H1 (cell line): ENCODE measurements around the gene PC. TPM values are rescaled to one million over a fixed set of nuclear protein-coding genes. Genes with fewer than 3 reads are reported as not detected.

Experiments
- CTCF ChIA-PET: fragments of 300-600 bp; sonication (Branson Sonifier 250); formaldehyde crosslinking; loops from one replicate; lab custom pipeline; 2021; ENCODE audit not compliant: partially characterized antibody; lab: Charles Lee
- POLR2A ChIA-PET: fragments of 300-600 bp; sonication (Branson Sonifier 250); formaldehyde crosslinking; loops from one replicate; lab custom pipeline; 2021; ENCODE audit warnings: inconsistent platforms; ENCODE audit not compliant: partially characterized antibody; lab: Charles Lee
- DNase-seq, 2 experiments: peaks; one replicate each; pipeline versions ENCODE4 v3.0.0 to v3.0.0-alpha.2; 2010 to 2022; ENCODE audit warnings: low spot score in 2 of 2, low read depth in 1 of 2, mixed read lengths in 1 of 2
- FAIRE-seq: peaks from 2 replicates; lab custom pipeline; 2011; peaks lifted over from hg19 to GRCh38; lab: Jason Lieb, UNC
- H2AFZ ChIP-seq: 2 replicates; pipeline ENCODE4 v1.8.1; 2012; ENCODE audit warnings: low read length, inconsistent platforms
- H2AK5ac ChIP-seq: 2 replicates; pipeline ENCODE4 v1.6.1; 2013; ENCODE audit warnings: low read depth, low read length
- H2BK120ac ChIP-seq: replicated peaks from 2 replicates; pipeline ENCODE3; 2013; ENCODE audit warnings: low read depth, low read length, inconsistent platforms
- H2BK12ac ChIP-seq: 2 replicates; pipeline ENCODE4 v1.6.1; 2013; ENCODE audit warnings: low read depth, low read length
- H2BK15ac ChIP-seq: 2 replicates; pipeline ENCODE4 v1.6.1; 2013; ENCODE audit warnings: low read length
- H2BK20ac ChIP-seq: 2 replicates; pipeline ENCODE4 v1.6.1; 2013; ENCODE audit warnings: low read length
- H2BK5ac ChIP-seq: 2 replicates; pipeline ENCODE4 v1.6.1; 2013; ENCODE audit warnings: low read depth, low read length
- H3K14ac ChIP-seq: 2 replicates; pipeline ENCODE4 v1.6.1; 2013; ENCODE audit warnings: inconsistent platforms; ENCODE audit not compliant: insufficient read length
- H3K18ac ChIP-seq: 2 replicates; pipeline ENCODE4 v1.6.1; 2013; ENCODE audit warnings: low read length; ENCODE audit errors: extremely low read depth
- H3K23ac ChIP-seq: 2 replicates; pipeline ENCODE4 v1.6.1; 2013; ENCODE audit warnings: inconsistent platforms; ENCODE audit not compliant: insufficient read length
- H3K23me2 ChIP-seq: 2 replicates; pipeline ENCODE4 v1.6.1; 2013; ENCODE audit warnings: low read depth, low read length
- H3K27ac ChIP-seq: 2 replicates; pipeline ENCODE4 v1.6.1; 2011; ENCODE audit warnings: low read depth, low read length, inconsistent platforms
- H3K27me3 ChIP-seq, 4 experiments: replicated peaks in 1 of 4; 1 replicate in 1 of 4; 2 replicates in 3 of 4; pipeline versions ENCODE4 v1.6.1 to v1.8.1; 2011 to 2013; ENCODE audit warnings: low read length in 3 of 4, mild to moderate bottlenecking in 3 of 4, inconsistent platforms in 2 of 4, mixed read lengths in 2 of 4, moderate library complexity in 1 of 4; ENCODE audit not compliant: control insufficient read depth in 3 of 4, insufficient read depth in 3 of 4; ENCODE audit errors: extremely low read depth in 1 of 4
- H3K36me3 ChIP-seq, 4 experiments: 2 replicates each; pipeline versions ENCODE4 v1.6.1 to v1.8.1; 2011 to 2013; ENCODE audit warnings: mild to moderate bottlenecking in 4 of 4, low read length in 3 of 4, moderate library complexity in 2 of 4, control low read depth in 1 of 4, inconsistent platforms in 1 of 4; ENCODE audit not compliant: insufficient read depth in 4 of 4, control insufficient read depth in 2 of 4
- H3K4ac ChIP-seq: replicated peaks from 2 replicates; pipeline ENCODE3; 2013; ENCODE audit warnings: low read length, low read depth, mixed read lengths, inconsistent platforms; ENCODE audit not compliant: insufficient read length
- H3K4me1 ChIP-seq, 4 experiments: replicated peaks in 1 of 4; 1 replicate in 1 of 4; 2 replicates in 3 of 4; pipeline versions ENCODE4 v1.6.1 to v1.8.1; 2011 to 2013; ENCODE audit warnings: low read length in 3 of 4, inconsistent platforms in 2 of 4, mixed read lengths in 1 of 4; ENCODE audit not compliant: insufficient read depth in 4 of 4, control insufficient read depth in 3 of 4
- H3K4me2 ChIP-seq, 2 experiments: 2 replicates each; pipeline versions ENCODE4 v1.6.1 to v1.8.1; 2011 to 2013; ENCODE audit warnings: low read depth in 2 of 2, low read length in 2 of 2, control low read depth in 1 of 2, inconsistent platforms in 1 of 2, mild to moderate bottlenecking in 1 of 2; ENCODE audit not compliant: insufficient read depth in 1 of 2
- H3K4me3 ChIP-seq, 4 experiments: fragments of 200-600, 300-600 bp in 1 of 4; sonication (generic), shearing (Covaris generic), sonication (Bioruptor Twin) in 1 of 4; 2 replicates each; pipeline versions ENCODE4 v1.5.1 to v1.8.1; 2011 to 2016; ENCODE audit warnings: low read length in 4 of 4, low read depth in 3 of 4, control low read depth in 2 of 4, inconsistent platforms in 2 of 4, mild to moderate bottlenecking in 2 of 4, mixed read lengths in 1 of 4, moderate library complexity in 1 of 4; ENCODE audit not compliant: insufficient read depth in 2 of 4; ENCODE audit errors: extremely low read depth in 1 of 4
- H3K56ac ChIP-seq: replicated peaks from 2 replicates; pipeline ENCODE3; 2013; ENCODE audit warnings: low read depth, mild to moderate bottlenecking, mixed read lengths, low read length, inconsistent platforms; ENCODE audit not compliant: insufficient read length
- H3K79me1 ChIP-seq: 2 replicates; pipeline ENCODE4 v1.6.1; 2013; ENCODE audit warnings: low read depth, low read length, control low read depth
- H3K79me2 ChIP-seq, 2 experiments: 2 replicates each; pipeline versions ENCODE4 v1.6.1 to v1.8.1; 2012 to 2013; ENCODE audit warnings: low read length in 2 of 2, mild to moderate bottlenecking in 2 of 2, inconsistent platforms in 1 of 2; ENCODE audit not compliant: insufficient read depth in 2 of 2, control insufficient read depth in 1 of 2
- H3K9ac ChIP-seq, 4 experiments: replicated peaks in 1 of 4; 1 replicate in 1 of 4; 2 replicates in 3 of 4; pipeline versions ENCODE4 v1.6.1 to v1.8.1; 2011 to 2013; ENCODE audit warnings: low read depth in 3 of 4, low read length in 3 of 4, control low read depth in 2 of 4, mild to moderate bottlenecking in 2 of 4, moderate library complexity in 2 of 4, inconsistent platforms in 1 of 4; ENCODE audit errors: extremely low read depth in 1 of 4
- H3K9me3 ChIP-seq, 2 experiments: 2 replicates each; pipeline versions ENCODE4 v1.6.1 to v1.8.1; 2012 to 2013; ENCODE audit warnings: mild to moderate bottlenecking in 2 of 2, moderate library complexity in 2 of 2, control low read depth in 1 of 2, inconsistent platforms in 1 of 2, low read depth in 1 of 2, low read length in 1 of 2, mixed read lengths in 1 of 2; ENCODE audit not compliant: insufficient read depth in 2 of 2
- H4K20me1 ChIP-seq, 2 experiments: replicated peaks in 1 of 2; 2 replicates each; pipeline versions ENCODE3 to v1.8.1; 2011 to 2013; ENCODE audit warnings: inconsistent platforms in 2 of 2, low read length in 2 of 2, mild to moderate bottlenecking in 1 of 2; ENCODE audit not compliant: insufficient read depth in 2 of 2, control insufficient read depth in 1 of 2
- H4K5ac ChIP-seq: 2 replicates; pipeline ENCODE4 v1.6.1; 2013; ENCODE audit warnings: low read length, low read depth, mixed read lengths, inconsistent platforms; ENCODE audit not compliant: insufficient read length
- H4K8ac ChIP-seq: 2 replicates; pipeline ENCODE4 v1.8.0; 2013; ENCODE audit warnings: mild to moderate bottlenecking, moderate library complexity, low read length, inconsistent platforms; ENCODE audit not compliant: insufficient read depth; ENCODE audit errors: extremely low read depth
- H4K91ac ChIP-seq: replicated peaks from 2 replicates; pipeline ENCODE3; 2013; ENCODE audit warnings: low read length, mixed read lengths, inconsistent platforms; ENCODE audit not compliant: insufficient read length
- JUN ChIP-seq: IDR thresholded peaks from 2 replicates; pipeline ENCODE4 v1.6.1; 2011; ENCODE audit warnings: low read depth, mild to moderate bottlenecking, improper control_type of control experiment, low read length
- JUND ChIP-seq: IDR thresholded peaks from 2 replicates; pipeline ENCODE4 v1.6.1; 2011; ENCODE audit warnings: mild to moderate bottlenecking, improper control_type of control experiment, low read length
- SP1 ChIP-seq: IDR thresholded peaks from 2 replicates; pipeline ENCODE4 v1.6.1; 2011; ENCODE audit warnings: low read depth, low read length
- WGBS, 2 experiments: shearing (Covaris generic) in 1 of 2; methylation state at CpG; one replicate each; pipeline versions ENCODE4 v1.1.6 to v1.1.7; 2013 to 2015; ENCODE audit warnings: low lambda C conversion rate in 2 of 2, mixed read lengths in 2 of 2, inconsistent platforms in 1 of 2, low coverage in 1 of 2, missing lambda C conversion rate in 1 of 2; ENCODE audit not compliant: insufficient replicate concordance in 2 of 2, insufficient coverage in 1 of 2, insufficient read length in 1 of 2; ENCODE audit errors: extremely low coverage in 1 of 2, missing lambda C conversion rate in 1 of 2; 5-methylcytosine and 5-hydroxymethylcytosine counted together
- polyA plus RNA-seq, 7 experiments: library from polyadenylated mRNA; depleted of rRNA in 3 of 7; stranded (reverse) in 5 of 7; unstranded in 2 of 7; fragments of >200 nt in 5 of 7; fragments of 200-250 nt in 2 of 7; gene quantifications; 1 replicate in 5 of 7; 2 replicates in 1 of 7; 4 replicates in 1 of 7; pipeline versions ENCODE4 v1.2.1 to v1.2.3, GENCODE V29; 2011 to 2013; ENCODE audit warnings: missing spikeins in 2 of 7, mixed read lengths in 2 of 7
- total RNA-seq: library from RNA; stranded (reverse); fragmentation: NEBNext Ultra II Directional; extraction: Animal tissue kit (Norgen Biotek cat#: 25700); gene quantifications from 2 replicates; pipeline ENCODE4 v1.2.1, GENCODE V29; 2021

Gene PC
- total and polyA plus RNA-seq, 2 of the 8 experiments (the other 6 are each of a cell fraction or from before 2014, with no cell fraction given), result 11.5 to 27.5 TPM

DNA sequence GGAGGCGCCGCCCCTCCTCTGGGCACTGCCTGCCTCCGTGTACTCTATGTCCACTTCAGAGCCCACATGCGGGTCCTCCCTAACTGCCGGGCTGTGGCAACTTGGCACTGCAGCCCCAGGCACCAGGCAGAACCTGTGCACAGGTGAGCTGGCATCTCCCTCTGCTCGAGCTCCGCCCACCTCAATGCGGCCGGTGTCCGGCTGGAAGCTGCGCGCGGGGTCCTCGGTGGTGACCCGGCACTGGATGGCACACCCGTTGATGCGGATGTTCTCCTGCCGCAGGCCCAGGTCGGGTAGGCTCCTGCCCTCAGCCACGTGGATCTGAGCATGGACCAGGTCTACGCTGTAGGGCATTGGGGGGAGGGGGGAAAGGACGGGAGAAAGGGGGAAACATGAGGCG, 92.2 kb downstream of the PC start:
- WGBS, 2 experiments, result 90% methylated on average over 15 of the region's 23 CpGs; no CpG with 5 or more reads in 1 of the 2 experiments
- peaks cover 0 to 2% of the 10 kb centered on the region in 2 experiments for H4K20me1 ChIP-seq
- no peaks in the 10 kb centered on the region; a peak in 1 of 8 replicates for H3K36me3 ChIP-seq
- no peak overlapping the region for H3K4me2 ChIP-seq
- H3K18ac ChIP-seq, result no peak overlapping the region
- H3K79me1 ChIP-seq, result no peaks in the 10 kb centered on the region
- no peak overlapping the region for H2BK120ac ChIP-seq
- ChIA-PET POLR2A (interaction anchor here (1.3 to 2.4 kb wide), 8 partner anchors 11 to 227 kb away, joined by 4 to 7 read pairs (median 6); partner anchors contain the start of genes C11orf86, RBM4 and RCE1), CTCF (interaction anchor here (1.3 to 13.8 kb wide), 8 partner anchors 12 to 111 kb away, joined by 3 to 199 read pairs (median 14); partner anchors contain the start of genes C11orf86 and RCE1)
- H3K23ac ChIP-seq, result no peak overlapping the region
- DNase-seq (no peak), FAIRE-seq (no peak)
- peaks cover 0 to 12% (median 2%) of the 10 kb centered on the region in 4 experiments; a peak in 5 of 7 replicates for H3K4me1 ChIP-seq
- no peak overlapping the region for H2BK15ac ChIP-seq
- no peak overlapping the region for H3K14ac ChIP-seq
- 0 out of 7 replicates have a peak overlapping the region, but pooled peaks of 1 of the 4 experiments have one; percentile 32 for H3K9ac ChIP-seq
- no peak overlapping the region for H3K27ac ChIP-seq
- H2BK20ac ChIP-seq, result no peak overlapping the region
- no peak overlapping the region for H3K4ac ChIP-seq
- H4K8ac ChIP-seq, result 0 out of 2 replicates have a peak overlapping the region, but pooled peaks have one; percentile 14
- H3K23me2 ChIP-seq, result no peaks in the 10 kb centered on the region
- H3K4me3 ChIP-seq, result no peak overlapping the region
- H3K79me2 ChIP-seq, result no peaks in the 10 kb centered on the region
- no peaks in the 10 kb centered on the region for H3K27me3 ChIP-seq
- no peak overlapping the region for H2BK5ac ChIP-seq
- no peak overlapping the region for H3K56ac ChIP-seq
- H4K91ac ChIP-seq, result no peak overlapping the region
- no peak overlapping the region for H2BK12ac ChIP-seq
- H4K5ac ChIP-seq, result no peak overlapping the region
- no peak overlapping the region for H2AFZ ChIP-seq
- H3K9me3 ChIP-seq, result no peaks in the 10 kb centered on the region
- no peak overlapping the region for H2AK5ac ChIP-seq
- TF ChIP-seq JUN (no peak), JUND (no peak), SP1 (no peak)
